HuH-7 (cell line): ENCODE measurements around the gene MEIOB.
"Not testable (repeated sequence)": the region's sequence is repeated elsewhere in the genome, so short reads cannot be mapped to it uniquely, and the experiment has no call there.

Source experiments
- DNase-seq: peaks from one replicate; pipeline ENCODE4 v3.0.0; 2011; ENCODE audit warnings: low spot score

Gene MEIOB

GRCh38 chr16:1876468-1876867, 4.5 kb upstream of the MEIOB start:
- DNase-seq: no peak

GRCh38 chr16:1876066-1876465, 4.1 kb upstream of the MEIOB start:
- DNase-seq: not testable (repeated sequence)

- DNase-seq: no peak
These were observed 2.9 kb upstream of the MEIOB start for GRCh38 chr16:1874854-1875253.

- no peak for DNase-seq
These were observed 1.4 kb downstream of the MEIOB start for GRCh38 chr16:1870365-1871082.

GRCh38 chr16:1865902-1866690, 5.9 kb downstream of the MEIOB start:
- no peak for DNase-seq

GRCh38 chr16:1863681-1864460, 8.1 kb downstream of the MEIOB start:
- DNase-seq: no peak

- no peak for DNase-seq
These were observed 9.6 kb downstream of the MEIOB start for GRCh38 chr16:1862394-1862793.

GRCh38 chr16:1861730-1862129, 10.2 kb downstream of the MEIOB start:
- DNase-seq: no peak

- no peak for DNase-seq
These were observed 12.3 kb downstream of the MEIOB start for GRCh38 chr16:1859650-1860049.

GRCh38 chr16:1858189-1858865, 13.6 kb downstream of the MEIOB start:
- DNase-seq: no peak

GRCh38 chr16:1857433-1858097, 14.4 kb downstream of the MEIOB start:
- no peak for DNase-seq

- no peak for DNase-seq
These were observed 20.2 kb downstream of the MEIOB start for GRCh38 chr16:1851793-1852192.

GRCh38 chr16:1850981-1851380, 21.0 kb downstream of the MEIOB start:
- DNase-seq: no peak

GRCh38 chr16:1846416-1846815, 25.5 kb downstream of the MEIOB start:
- no peak for DNase-seq

- no peak for DNase-seq
These were observed 26.0 kb downstream of the MEIOB start for GRCh38 chr16:1845985-1846384.

- DNase-seq: no peak
These were observed 32.4 kb downstream of the MEIOB start for GRCh38 chr16:1839554-1839953.

- no peak for DNase-seq
These were observed 37.9 kb downstream of the MEIOB start for GRCh38 chr16:1834096-1834495.

GRCh38 chr16:1832838-1833454, 39.0 kb downstream of the MEIOB start:
- DNase-seq: no peak

- no peak for DNase-seq
These were observed 40.5 kb downstream of the MEIOB start for GRCh38 chr16:1831186-1832075.

GRCh38 chr16:1830213-1830612, 41.8 kb downstream of the MEIOB start:
- DNase-seq: no peak
